GM23338 (cell line): Measurements from ENCODE around the gene PLEKHM1. TPM values are rescaled to one million over a fixed set of nuclear protein-coding genes. Genes with fewer than 3 reads are reported as not detected.

Source experiments
- ATAC-seq: fragments of 200-7000 bp; cut with Tn5 transposase; 3 replicates; pipeline ENCODE4 v1.9.1; 2020
- DNase-seq: peaks from one replicate; pipeline ENCODE4 v3.0.0-alpha.2; 2015; ENCODE audit warnings: low spot score
- H2AFZ ChIP-seq: fragments of 200-600 bp; sonication (generic); 2 replicates; pipeline ENCODE4 v1.8.0; 2016; ENCODE audit warnings: antibody characterized with exemption, mild to moderate bottlenecking, moderate library complexity
- H3F3A ChIP-seq: fragments of 200-600 bp; sonication (generic); replicated peaks from 2 replicates; pipeline ENCODE4 v1.8.0; 2017; ENCODE audit warnings: antibody characterized with exemption, mixed run types, low read depth
- H3K27ac ChIP-seq: fragments of 200-600 bp; sonication (generic); 2 replicates; pipeline ENCODE4 v1.6.1; 2016; ENCODE audit warnings: low read depth
- H3K27me3 ChIP-seq: fragments of 200-600 bp; sonication (generic); 2 replicates; pipeline ENCODE4 v1.8.0; 2016; ENCODE audit warnings: mild to moderate bottlenecking, mixed run types, moderate library complexity; ENCODE audit not compliant: insufficient read depth
- H3K36me3 ChIP-seq: fragments of 200-600 bp; sonication (generic); 2 replicates; pipeline ENCODE4 v1.8.0; 2016; ENCODE audit warnings: mild to moderate bottlenecking; ENCODE audit not compliant: insufficient read depth
- H3K4me1 ChIP-seq: fragments of 200-600 bp; sonication (generic); 2 replicates; pipeline ENCODE4 v1.8.0; 2016; ENCODE audit warnings: mild to moderate bottlenecking, moderate library complexity; ENCODE audit not compliant: insufficient read depth
- H3K4me2 ChIP-seq: fragments of 200-600 bp; sonication (generic); 2 replicates; pipeline ENCODE4 v1.7.1; 2017; ENCODE audit warnings: mixed run types
- H3K4me3 ChIP-seq: fragments of 200-600 bp; sonication (generic); 2 replicates; pipeline ENCODE4 v1.6.1; 2016; ENCODE audit warnings: mixed run types
- H3K79me2 ChIP-seq: fragments of 200-600 bp; sonication (generic); replicated peaks from 2 replicates; pipeline ENCODE4 v1.8.0; 2017; ENCODE audit warnings: mild to moderate bottlenecking; ENCODE audit not compliant: insufficient read depth
- H3K9me2 ChIP-seq: fragments of 200-600 bp; sonication (generic); 2 replicates; pipeline ENCODE4 v1.8.0; 2017; ENCODE audit not compliant: insufficient read depth
- H4K20me1 ChIP-seq: fragments of 200-600 bp; sonication (generic); replicated peaks from 2 replicates; pipeline ENCODE4 v1.8.0; 2017; ENCODE audit warnings: mild to moderate bottlenecking; ENCODE audit not compliant: insufficient read depth
- H3K27ac Mint-ChIP-seq: 2 replicates; pipeline ENCODE4 v1.8.0; 2020; ENCODE audit warnings: inconsistent platforms, mild to moderate bottlenecking, moderate library complexity, mixed read lengths
- H3K27me3 Mint-ChIP-seq: 3 replicates; pipeline ENCODE4 v1.8.0; 2022; ENCODE audit warnings: low read depth, mild to moderate bottlenecking, moderate library complexity, mixed read lengths, inconsistent platforms; ENCODE audit not compliant: insufficient read depth, poor library complexity
- H3K36me3 Mint-ChIP-seq: 3 replicates; pipeline ENCODE4 v1.8.0; 2021; ENCODE audit warnings: low read depth, mild to moderate bottlenecking, inconsistent platforms, moderate library complexity, mixed read lengths
- H3K4me1 Mint-ChIP-seq: 3 replicates; pipeline ENCODE4 v1.8.0; 2020; ENCODE audit warnings: mild to moderate bottlenecking, inconsistent platforms, mixed read lengths
- H3K4me3 Mint-ChIP-seq: 3 replicates; pipeline ENCODE4 v1.8.0; 2021; ENCODE audit warnings: moderate library complexity, mild to moderate bottlenecking, inconsistent platforms, mixed read lengths
- H3K9me3 Mint-ChIP-seq: 3 replicates; pipeline ENCODE4 v1.8.0; 2020; ENCODE audit warnings: moderate library complexity, mild to moderate bottlenecking, inconsistent platforms, mixed read lengths
- CREB1 ChIP-seq: fragments of 250-450 bp; sonication (Bioruptor Pico); IDR thresholded peaks from 2 replicates; pipeline ENCODE4 v1.5.0; 2020; ENCODE audit warnings: low read depth, mild to moderate bottlenecking, moderate library complexity
- CTCF ChIP-seq, 2 experiments: fragments of 200-600 bp in 1 of 2; sonication (generic) in 1 of 2; conservative IDR thresholded peaks; 2 replicates each; pipeline versions ENCODE4 v1.5.1 to v1.6.1; 2016 to 2017; ENCODE audit warnings: antibody characterized with exemption in 2 of 2, low read depth in 2 of 2, mild to moderate bottlenecking in 2 of 2, moderate library complexity in 1 of 2
- ETS1 ChIP-seq: IDR thresholded peaks from 2 replicates; pipeline ENCODE4 v1.6.1; 2016; ENCODE audit warnings: antibody characterized with exemption
- EZH2 ChIP-seq: fragments of 200-600 bp; sonication (generic); IDR thresholded peaks from one replicate; pipeline ENCODE4 v1.8.0; 2017; ENCODE audit warnings: antibody characterized with exemption, mild to moderate bottlenecking, low read depth; ENCODE audit not compliant: unreplicated experiment
- EZH2phosphoT487 ChIP-seq: fragments of 200-600 bp; sonication (generic); IDR thresholded peaks from one replicate; pipeline ENCODE4 v1.8.1; 2018; ENCODE audit warnings: antibody characterized with exemption; ENCODE audit not compliant: unreplicated experiment
- JUNB ChIP-seq: IDR thresholded peaks from one replicate; pipeline ENCODE4 v1.6.1; 2016; ENCODE audit warnings: antibody characterized with exemption; ENCODE audit not compliant: unreplicated experiment
- NANOG ChIP-seq: IDR thresholded peaks from 2 replicates; pipeline ENCODE4 v1.6.1; 2016; ENCODE audit warnings: antibody characterized with exemption, borderline replicate concordance
- POLR2AphosphoS5 ChIP-seq: IDR thresholded peaks from 2 replicates; pipeline ENCODE4 v1.6.1; 2016; ENCODE audit warnings: antibody characterized with exemption, low read depth
- REST ChIP-seq: IDR thresholded peaks from one replicate; pipeline ENCODE4 v1.6.1; 2018; ENCODE audit warnings: antibody characterized with exemption; ENCODE audit not compliant: unreplicated experiment
- STAT1 ChIP-seq: IDR thresholded peaks from one replicate; pipeline ENCODE4 v1.6.1; 2016; ENCODE audit warnings: antibody characterized with exemption; ENCODE audit not compliant: unreplicated experiment
- ZNF114 ChIP-seq: fragments of 250-450 bp; sonication (Bioruptor Pico); IDR thresholded peaks from 2 replicates; pipeline ENCODE4 v1.5.0; 2020; ENCODE audit warnings: mild to moderate bottlenecking, moderate library complexity
- ZNF331 ChIP-seq: fragments of 250-450 bp; sonication (Bioruptor Pico); IDR thresholded peaks from 2 replicates; pipeline ENCODE4 v1.5.0; 2020; ENCODE audit warnings: low read depth, mild to moderate bottlenecking, moderate library complexity
- ZNF462 ChIP-seq: fragments of 250-450 bp; sonication (Bioruptor Pico); IDR thresholded peaks from 2 replicates; pipeline ENCODE4 v1.5.0; 2020; ENCODE audit warnings: mild to moderate bottlenecking, moderate library complexity
- polyA plus RNA-seq: library from polyadenylated mRNA; unstranded; fragments of >200 nt; fragmentation: Nextera tagmentation; extraction: Ambion mirVana; gene quantifications from 2 replicates; pipeline ENCODE4 v1.2.1, GENCODE V29; 2016
- total RNA-seq: library from RNA; depleted of rRNA; stranded (reverse); fragments of >200 nt; shearing (Covaris generic); gene quantifications from 2 replicates; pipeline ENCODE4 v1.2.3, GENCODE V29; 2014

Gene PLEKHM1
- total and polyA plus RNA-seq, 2 experiments from 2014 or later: 4.4 to 17.9 TPM

GRCh38 chr17:45386178-45386577 is 104.3 kb downstream of the PLEKHM1 start:
- no peaks in the 10 kb centered on the region for H3K79me2 ChIP-seq
- H3F3A ChIP-seq: no peaks in the 10 kb centered on the region
- no peaks in the 10 kb centered on the region for H3K36me3 ChIP-seq
- no peak for ATAC-seq
- Mint-ChIP-seq H3K27ac (no peak overlapping the region), H3K36me3 (no peaks in the 10 kb centered on the region), H3K4me1 (peaks cover 18% of the 10 kb centered on the region), H3K27me3 (peaks cover 13% of the 10 kb centered on the region), H3K9me3 (no peaks in the 10 kb centered on the region; the same call in 2 of the 3 replicates), H3K4me3 (no peak overlapping the region)
- no peaks in the 10 kb centered on the region; the same call in 1 of the 2 replicates for H3K4me1 ChIP-seq
- H2AFZ ChIP-seq: no peak overlapping the region
- H4K20me1 ChIP-seq: no peaks in the 10 kb centered on the region
- no peaks in the 10 kb centered on the region for H3K9me2 ChIP-seq
- H3K27me3 ChIP-seq: no peaks in the 10 kb centered on the region
- no peak overlapping the region for H3K4me2 ChIP-seq
- no peak overlapping the region for H3K27ac ChIP-seq
- no peak for DNase-seq
- no peak overlapping the region for H3K4me3 ChIP-seq
- TF ChIP-seq ZNF331: no peak
- no peak for TF ChIP-seq ETS1
- no peak for TF ChIP-seq CREB1 (CRISPR knock-in tag)
- TF ChIP-seq REST: no peak
- no peak for TF ChIP-seq STAT1
- no peak for TF ChIP-seq CTCF (conservative IDR thresholded peaks at IDR 0.05; ENCODE audit: low read depth in 2 of 2)
- TF ChIP-seq EZH2phosphoT487: no peak
- TF ChIP-seq NANOG: no peak
- TF ChIP-seq ZNF114 (CRISPR knock-in tag): no peak
- TF ChIP-seq EZH2: no peak
- no peak for TF ChIP-seq JUNB
- no peak for TF ChIP-seq ZNF462 (CRISPR knock-in tag)
- TF ChIP-seq POLR2AphosphoS5: no peak
